ENCODE data around the gene INPP5A. TPM values are rescaled to one million over a fixed set of nuclear protein-coding genes. Genes with fewer than 3 reads are reported as not detected.

Gene INPP5A
- total RNA-seq, 1 experiment from 2014 or later = 12.3 TPM

DNA sequence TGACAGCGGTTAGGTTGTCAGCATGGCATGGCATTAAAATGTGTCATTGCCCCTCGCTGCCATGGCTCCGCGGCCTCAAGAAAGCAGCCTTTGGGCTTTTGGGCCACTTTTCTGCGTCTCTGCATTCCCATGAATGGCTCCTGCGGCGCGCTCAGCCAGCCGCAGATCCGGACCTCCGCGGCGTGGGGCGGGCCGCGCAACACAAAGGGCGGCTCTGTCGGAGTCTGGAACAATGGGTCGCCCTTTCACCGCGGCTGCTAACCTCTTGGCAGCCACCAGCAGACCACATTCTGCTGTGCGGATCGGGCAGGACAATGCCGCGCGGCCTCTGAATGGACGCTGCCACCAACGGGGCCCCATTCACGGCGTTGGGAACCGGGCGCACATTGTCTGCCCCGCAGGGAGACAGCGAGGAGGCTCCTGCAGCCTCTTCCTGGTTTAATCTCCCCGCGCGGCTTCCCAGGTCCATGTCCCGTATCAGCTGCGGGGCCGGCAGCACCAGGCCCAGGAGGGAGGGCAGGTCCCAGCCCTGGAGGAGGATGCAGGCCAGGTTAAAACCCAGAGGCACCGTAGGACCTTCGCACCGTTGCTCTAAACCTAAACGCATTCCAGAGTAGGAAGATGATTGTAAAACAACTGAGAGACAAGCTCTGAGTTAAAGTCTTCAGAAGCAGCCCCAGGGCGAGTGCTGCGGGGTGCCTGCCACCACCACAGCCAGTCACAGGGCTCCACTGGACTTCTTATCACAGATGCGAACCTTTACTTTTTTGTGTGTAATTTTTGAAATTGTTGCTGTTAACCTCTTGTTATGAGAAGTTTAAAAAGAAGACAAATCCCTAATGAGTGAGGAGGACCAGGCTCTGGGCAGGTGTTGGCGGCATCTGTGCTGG, 176.8 kb downstream of the INPP5A start:
- POLR2A ChIA-PET = no interaction called here
- CTCF ChIA-PET = no interaction called here

More for the DNA sequence above, 176.8 kb downstream of the INPP5A start:
- intact Hi-C loops (cut with micrococcal nuclease) = no loop called here
- Histone ChIP-seq H3K9me2 (ENCODE audit: insufficient read depth) (no peaks in the 10 kb centered on the region), H3K9ac (ENCODE audit: low read length) (no peak overlapping the region), H3K27ac (ENCODE audit: low read depth, low read length) (no peak overlapping the region), H2AFZ (ENCODE audit: low read depth, low read length, poor library complexity, severe bottlenecking) (no peak overlapping the region), H3K27me3 (ENCODE audit: insufficient read depth, low read length) (no peaks in the 10 kb centered on the region), H3K36me3 (ENCODE audit: control insufficient read depth in 1 of 2, insufficient read depth in 2 of 2, low read length in 2 of 2) (no peaks in the 10 kb centered on the region), H3K9me3 (ENCODE audit: control insufficient read depth in 1 of 2, insufficient read depth in 1 of 2, low read depth in 1 of 2, low read length in 2 of 2) (no peaks in the 10 kb centered on the region), H3K4me3 (replicated peaks in 1 of 2; ENCODE audit: low read depth in 1 of 2, low read length in 2 of 2) (no peak overlapping the region), H4K20me1 (ENCODE audit: insufficient read depth) (no peaks in the 10 kb centered on the region), H3K4me2 (ENCODE audit: low read length) (no peak overlapping the region), H3K4me1 (ENCODE audit: control insufficient read depth in 1 of 2, insufficient read depth in 2 of 2, low read length in 2 of 2) (no peaks in the 10 kb centered on the region), H3K79me2 (ENCODE audit: insufficient read depth, low read length) (no peaks in the 10 kb centered on the region)
- DNase-seq (ENCODE audit: low read depth, low spot score) (no peak), ATAC-seq (no peak)
- TF ChIP-seq EZH2phosphoT487 (IDR thresholded peaks at IDR 0.05; ENCODE audit: borderline replicate concordance) = no peak
- TF ChIP-seq, protein P1, sequence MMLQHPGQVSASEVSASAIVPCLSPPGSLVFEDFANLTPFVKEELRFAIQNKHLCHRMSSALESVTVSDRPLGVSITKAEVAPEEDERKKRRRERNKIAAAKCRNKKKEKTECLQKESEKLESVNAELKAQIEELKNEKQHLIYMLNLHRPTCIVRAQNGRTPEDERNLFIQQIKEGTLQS (IDR thresholded peaks at IDR 0.05) = no peak
- TF ChIP-seq SIN3A (IDR thresholded peaks at IDR 0.05; ENCODE audit: low read depth) = no peak
- TF ChIP-seq YY1 (IDR thresholded peaks at IDR 0.05; ENCODE audit: extremely low read depth, insufficient replicate concordance, low read depth, low read length) = no peak
- no peak for TF ChIP-seq EZH2 (IDR thresholded peaks at IDR 0.05)
- TF ChIP-seq SP1 (IDR thresholded peaks at IDR 0.05; ENCODE audit: low read depth) = no peak
- no peak for TF ChIP-seq CBX3 (IDR thresholded peaks at IDR 0.05; ENCODE audit: low read depth)
- TF ChIP-seq FOSL1 (IDR thresholded peaks at IDR 0.05; ENCODE audit: low read depth) = no peak
- TF ChIP-seq TCF7L2 (IDR thresholded peaks at IDR 0.05; ENCODE audit: borderline replicate concordance, extremely low read depth, insufficient read depth, insufficient read length) = no peak
- TF ChIP-seq RAD21 (IDR thresholded peaks at IDR 0.05; ENCODE audit: low read depth) = no peak
- TF ChIP-seq, protein P2, sequence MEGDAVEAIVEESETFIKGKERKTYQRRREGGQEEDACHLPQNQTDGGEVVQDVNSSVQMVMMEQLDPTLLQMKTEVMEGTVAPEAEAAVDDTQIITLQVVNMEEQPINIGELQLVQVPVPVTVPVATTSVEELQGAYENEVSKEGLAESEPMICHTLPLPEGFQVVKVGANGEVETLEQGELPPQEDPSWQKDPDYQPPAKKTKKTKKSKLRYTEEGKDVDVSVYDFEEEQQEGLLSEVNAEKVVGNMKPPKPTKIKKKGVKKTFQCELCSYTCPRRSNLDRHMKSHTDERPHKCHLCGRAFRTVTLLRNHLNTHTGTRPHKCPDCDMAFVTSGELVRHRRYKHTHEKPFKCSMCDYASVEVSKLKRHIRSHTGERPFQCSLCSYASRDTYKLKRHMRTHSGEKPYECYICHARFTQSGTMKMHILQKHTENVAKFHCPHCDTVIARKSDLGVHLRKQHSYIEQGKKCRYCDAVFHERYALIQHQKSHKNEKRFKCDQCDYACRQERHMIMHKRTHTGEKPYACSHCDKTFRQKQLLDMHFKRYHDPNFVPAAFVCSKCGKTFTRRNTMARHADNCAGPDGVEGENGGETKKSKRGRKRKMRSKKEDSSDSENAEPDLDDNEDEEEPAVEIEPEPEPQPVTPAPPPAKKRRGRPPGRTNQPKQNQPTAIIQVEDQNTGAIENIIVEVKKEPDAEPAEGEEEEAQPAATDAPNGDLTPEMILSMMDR (IDR thresholded peaks at IDR 0.05 in 2 of 3, conservative IDR thresholded peaks at IDR 0.05 in 1 of 3; ENCODE audit: borderline replicate concordance in 1 of 3, insufficient read depth in 1 of 3, low read depth in 2 of 3, low read length in 2 of 3) = no peak
- no peak for TF ChIP-seq ELF1 (IDR thresholded peaks at IDR 0.05; ENCODE audit: borderline replicate concordance, low read depth)
- TF ChIP-seq ZFX (IDR thresholded peaks at IDR 0.05) = no peak
- RAD21 ChIA-PET (ENCODE audit: low non-redundant PET in 1 of 2, low total read pairs in 2 of 2, uncharacterized antibody in 2 of 2, unreplicated experiment in 2 of 2) = no interaction called here
- BruUV-seq (replicated peaks) = no TSS peak
